ENCODE data around the gene JMJD8.

DNA sequence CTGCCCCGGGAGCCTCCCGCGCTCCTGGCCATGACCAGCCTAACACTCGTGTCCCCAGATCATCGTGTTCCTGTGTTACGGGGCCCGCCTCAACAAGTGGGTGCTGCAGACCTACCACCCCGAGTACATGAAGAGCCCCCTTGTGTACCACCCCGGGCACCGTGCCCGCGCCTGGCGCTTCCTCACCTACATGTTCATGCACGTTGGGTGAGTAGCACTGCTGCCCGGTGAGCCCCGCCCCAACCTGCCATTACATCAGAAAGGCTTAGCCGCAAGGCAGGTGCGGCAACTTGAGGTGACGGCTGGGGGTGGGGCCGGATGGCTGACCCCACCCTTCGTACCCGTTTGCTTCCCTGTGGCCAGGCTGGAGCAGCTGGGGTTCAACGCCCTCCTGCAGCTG, 7.2 kb downstream of the JMJD8 start:
- TF ChIP-seq, protein P1, sequence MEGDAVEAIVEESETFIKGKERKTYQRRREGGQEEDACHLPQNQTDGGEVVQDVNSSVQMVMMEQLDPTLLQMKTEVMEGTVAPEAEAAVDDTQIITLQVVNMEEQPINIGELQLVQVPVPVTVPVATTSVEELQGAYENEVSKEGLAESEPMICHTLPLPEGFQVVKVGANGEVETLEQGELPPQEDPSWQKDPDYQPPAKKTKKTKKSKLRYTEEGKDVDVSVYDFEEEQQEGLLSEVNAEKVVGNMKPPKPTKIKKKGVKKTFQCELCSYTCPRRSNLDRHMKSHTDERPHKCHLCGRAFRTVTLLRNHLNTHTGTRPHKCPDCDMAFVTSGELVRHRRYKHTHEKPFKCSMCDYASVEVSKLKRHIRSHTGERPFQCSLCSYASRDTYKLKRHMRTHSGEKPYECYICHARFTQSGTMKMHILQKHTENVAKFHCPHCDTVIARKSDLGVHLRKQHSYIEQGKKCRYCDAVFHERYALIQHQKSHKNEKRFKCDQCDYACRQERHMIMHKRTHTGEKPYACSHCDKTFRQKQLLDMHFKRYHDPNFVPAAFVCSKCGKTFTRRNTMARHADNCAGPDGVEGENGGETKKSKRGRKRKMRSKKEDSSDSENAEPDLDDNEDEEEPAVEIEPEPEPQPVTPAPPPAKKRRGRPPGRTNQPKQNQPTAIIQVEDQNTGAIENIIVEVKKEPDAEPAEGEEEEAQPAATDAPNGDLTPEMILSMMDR (IDR thresholded peaks at IDR 0.05; ENCODE audit: low read depth, low read length, missing input control), result no peak
- TF ChIP-seq RXRA (IDR thresholded peaks at IDR 0.05), result no peak
- TF ChIP-seq FOXA1 (IDR thresholded peaks at IDR 0.05), result no peak
- TF ChIP-seq, protein P2, sequence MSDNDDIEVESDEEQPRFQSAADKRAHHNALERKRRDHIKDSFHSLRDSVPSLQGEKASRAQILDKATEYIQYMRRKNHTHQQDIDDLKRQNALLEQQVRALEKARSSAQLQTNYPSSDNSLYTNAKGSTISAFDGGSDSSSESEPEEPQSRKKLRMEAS (IDR thresholded peaks at IDR 0.05), result no peak
- TF ChIP-seq HNF4A (conservative IDR thresholded peaks at IDR 0.05), result no peak
- no peak for TF ChIP-seq TAF1 (conservative IDR thresholded peaks at IDR 0.05)
- no peak for TF ChIP-seq SP1 (IDR thresholded peaks at IDR 0.05)
- no peak for TF ChIP-seq YY1 (IDR thresholded peaks at IDR 0.05)
- no peak for TF ChIP-seq FOXA2 (IDR thresholded peaks at IDR 0.05)
- no peak for TF ChIP-seq GABPA (IDR thresholded peaks at IDR 0.05 in 1 of 2, conservative IDR thresholded peaks at IDR 0.05 in 1 of 2)
- no peak for TF ChIP-seq RAD21 (IDR thresholded peaks at IDR 0.05)
- TF ChIP-seq, protein P3, sequence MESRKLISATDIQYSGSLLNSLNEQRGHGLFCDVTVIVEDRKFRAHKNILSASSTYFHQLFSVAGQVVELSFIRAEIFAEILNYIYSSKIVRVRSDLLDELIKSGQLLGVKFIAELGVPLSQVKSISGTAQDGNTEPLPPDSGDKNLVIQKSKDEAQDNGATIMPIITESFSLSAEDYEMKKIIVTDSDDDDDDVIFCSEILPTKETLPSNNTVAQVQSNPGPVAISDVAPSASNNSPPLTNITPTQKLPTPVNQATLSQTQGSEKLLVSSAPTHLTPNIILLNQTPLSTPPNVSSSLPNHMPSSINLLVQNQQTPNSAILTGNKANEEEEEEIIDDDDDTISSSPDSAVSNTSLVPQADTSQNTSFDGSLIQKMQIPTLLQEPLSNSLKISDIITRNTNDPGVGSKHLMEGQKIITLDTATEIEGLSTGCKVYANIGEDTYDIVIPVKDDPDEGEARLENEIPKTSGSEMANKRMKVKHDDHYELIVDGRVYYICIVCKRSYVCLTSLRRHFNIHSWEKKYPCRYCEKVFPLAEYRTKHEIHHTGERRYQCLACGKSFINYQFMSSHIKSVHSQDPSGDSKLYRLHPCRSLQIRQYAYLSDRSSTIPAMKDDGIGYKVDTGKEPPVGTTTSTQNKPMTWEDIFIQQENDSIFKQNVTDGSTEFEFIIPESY (IDR thresholded peaks at IDR 0.05), result no peak
